DMS79 treated with DMSO at 0.1 percent for 48 hours (cell line): Measurements from ENCODE around the gene CYFIP1.

Experiments used
- DNase-seq: peaks from one replicate; lab custom pipeline; 2025; lab: John Stamatoyannopoulos, UW

CYFIP1 gene

DNA sequence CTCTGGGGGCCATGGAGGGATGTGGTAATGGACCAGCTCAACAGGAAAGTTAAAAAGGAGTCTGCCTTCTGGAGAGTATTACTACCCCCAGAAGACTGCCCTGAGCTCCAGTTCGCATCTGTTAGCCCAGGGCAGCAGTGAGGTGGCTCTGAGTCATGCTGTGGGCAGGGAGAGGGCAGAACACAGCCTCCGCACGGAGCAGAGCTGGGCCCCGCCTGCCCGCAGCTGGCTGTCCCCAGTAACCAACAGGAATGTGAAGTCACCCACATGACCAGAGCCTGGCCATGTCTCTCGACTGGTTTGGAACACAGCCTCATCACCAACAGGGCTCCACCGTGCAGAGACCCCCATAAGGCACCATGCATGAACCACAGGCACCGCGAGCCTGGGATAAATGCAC is 62.1 kb downstream of the CYFIP1 start:
- no peak for DNase-seq

DNA sequence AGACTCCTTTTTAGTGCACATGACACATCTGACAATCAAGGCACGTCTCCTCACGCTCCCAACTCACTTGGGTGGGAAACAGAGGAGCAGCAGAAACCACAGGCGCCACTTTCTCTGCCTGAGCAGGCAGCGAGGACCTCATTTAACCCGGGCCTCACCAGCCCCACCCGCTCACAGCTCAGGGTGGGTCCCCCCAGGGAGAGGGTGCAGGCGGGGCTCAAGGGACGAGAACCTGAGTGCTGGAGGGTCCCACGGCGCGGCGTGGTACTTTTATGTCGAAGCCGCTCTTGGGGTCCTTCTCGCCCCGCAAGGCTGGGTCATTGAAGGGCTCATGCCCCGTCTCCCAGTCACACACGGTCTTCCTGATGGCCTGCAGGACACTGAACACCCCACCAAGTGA is 62.6 kb downstream of the CYFIP1 start:
- no peak for DNase-seq

DNA sequence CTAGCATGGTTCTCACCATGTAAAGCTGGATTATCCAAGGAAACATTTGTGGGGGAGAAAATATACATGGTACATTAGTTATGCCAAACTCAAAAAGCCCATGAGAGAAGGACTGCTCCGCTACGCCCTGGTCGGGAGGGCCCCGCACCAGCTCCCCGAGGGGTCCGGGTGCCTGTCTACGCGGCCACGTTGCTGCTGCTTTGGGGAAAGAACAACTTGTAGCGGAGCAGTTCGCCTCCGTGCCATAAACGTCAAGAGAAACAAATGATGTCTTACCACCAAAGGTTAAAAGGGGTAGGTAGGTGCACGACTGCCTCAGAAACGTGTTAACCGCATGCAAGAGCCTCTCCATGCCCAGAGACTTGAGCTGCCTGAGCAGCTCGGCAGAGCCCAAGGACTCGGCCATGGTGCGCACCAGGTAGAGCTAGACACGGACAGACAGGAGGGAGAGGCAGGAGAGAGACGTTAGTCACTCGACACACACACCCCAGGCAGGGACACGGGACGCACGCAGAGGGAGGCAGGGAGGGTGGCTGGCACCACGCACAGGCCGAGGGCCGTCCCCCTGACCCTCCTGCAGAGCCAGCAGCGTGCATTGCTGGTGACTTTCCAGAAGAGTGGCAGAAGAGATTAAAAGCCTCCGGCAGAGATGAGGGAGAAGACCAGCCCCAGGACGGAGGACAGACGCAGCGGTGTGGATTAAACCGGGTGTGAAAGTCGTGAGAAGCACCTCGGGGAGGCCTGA is 63.4 kb downstream of the CYFIP1 start:
- DNase-seq: no peak

DNA sequence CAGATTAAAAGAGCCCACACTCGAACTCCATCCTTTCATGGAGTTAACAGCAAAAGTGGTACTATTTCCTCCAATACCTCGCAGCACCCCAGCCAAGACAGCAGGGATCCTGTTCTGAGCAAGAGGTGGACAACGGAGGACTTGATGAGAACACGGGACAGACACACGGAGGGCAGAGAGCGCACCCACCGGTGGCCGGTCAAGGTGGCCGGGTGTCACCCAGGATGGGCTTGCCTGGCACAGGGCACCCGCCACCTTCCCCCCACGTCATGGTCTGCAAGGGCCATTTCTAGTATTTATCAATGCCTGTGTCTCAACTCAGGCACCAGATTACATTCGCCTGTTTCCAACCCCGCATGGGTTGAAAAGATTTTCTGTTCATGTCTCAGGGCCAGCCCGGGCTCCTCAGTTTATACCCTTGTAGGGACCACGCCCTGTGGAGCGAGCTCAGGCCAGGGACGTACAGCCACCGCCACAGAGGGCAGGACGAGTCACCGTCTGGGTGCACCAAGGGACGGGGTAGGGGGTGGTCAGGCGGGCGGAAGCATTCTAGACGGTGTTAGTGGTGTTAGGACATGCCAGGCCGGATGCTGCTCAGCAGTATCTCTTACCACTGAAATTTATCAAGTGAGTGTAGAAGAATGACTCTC is 64.2 kb downstream of the CYFIP1 start:
- DNase-seq: no peak

DNA sequence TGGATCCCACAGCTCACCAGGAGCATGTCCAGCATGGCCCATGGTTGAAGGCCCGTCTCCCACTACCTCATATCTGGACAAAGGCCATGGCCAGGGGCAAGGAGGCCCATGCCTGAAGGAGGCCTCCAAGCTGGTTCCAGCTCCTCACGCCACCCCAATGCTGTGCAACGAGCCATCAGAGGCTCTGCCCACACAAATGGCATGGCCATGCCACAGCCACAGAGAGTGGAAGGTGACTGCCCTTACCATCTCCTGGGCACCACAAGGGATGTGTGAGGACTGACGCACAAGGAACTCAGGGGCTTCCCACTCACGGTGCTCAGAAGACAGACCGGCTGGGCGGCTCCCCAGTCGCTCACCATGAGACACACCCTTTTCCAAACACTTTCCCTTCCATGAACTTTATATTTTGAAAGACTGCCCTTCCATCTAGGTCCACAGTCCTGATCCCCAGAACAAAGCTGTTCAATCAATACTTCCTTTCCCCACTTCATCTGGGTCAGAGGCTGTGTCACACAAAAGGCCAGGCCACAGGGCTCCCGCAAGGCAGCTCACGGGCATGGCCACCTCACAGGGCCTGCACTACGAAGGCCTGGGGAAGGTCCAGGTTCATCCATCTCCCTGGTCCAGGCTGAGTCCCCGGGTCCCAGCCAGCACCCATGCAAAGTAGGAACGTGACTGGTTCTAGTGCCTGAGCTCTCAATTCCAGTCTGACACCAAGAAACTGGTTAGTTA is 66.4 kb downstream of the CYFIP1 start:
- no peak for DNase-seq

DNA sequence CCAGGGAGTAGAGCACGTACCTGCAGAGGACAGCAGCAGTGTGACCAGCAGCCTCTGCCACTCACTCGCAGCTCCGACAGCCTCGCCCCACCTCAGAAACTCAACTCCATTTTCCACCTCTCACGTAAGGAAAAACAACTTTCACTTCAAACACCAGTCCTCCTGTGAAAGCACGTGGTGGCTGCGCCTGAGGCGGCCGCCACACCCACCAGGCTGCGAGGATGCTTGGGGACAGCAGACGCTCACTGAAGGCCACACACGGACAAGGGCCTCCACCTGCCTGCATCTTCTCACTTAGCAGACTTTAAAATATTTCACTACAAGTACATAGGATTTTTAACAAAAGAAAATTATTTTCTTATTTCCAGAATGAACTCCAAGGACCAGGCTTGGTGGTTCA is 67.9 kb downstream of the CYFIP1 start:
- no peak for DNase-seq

DNA sequence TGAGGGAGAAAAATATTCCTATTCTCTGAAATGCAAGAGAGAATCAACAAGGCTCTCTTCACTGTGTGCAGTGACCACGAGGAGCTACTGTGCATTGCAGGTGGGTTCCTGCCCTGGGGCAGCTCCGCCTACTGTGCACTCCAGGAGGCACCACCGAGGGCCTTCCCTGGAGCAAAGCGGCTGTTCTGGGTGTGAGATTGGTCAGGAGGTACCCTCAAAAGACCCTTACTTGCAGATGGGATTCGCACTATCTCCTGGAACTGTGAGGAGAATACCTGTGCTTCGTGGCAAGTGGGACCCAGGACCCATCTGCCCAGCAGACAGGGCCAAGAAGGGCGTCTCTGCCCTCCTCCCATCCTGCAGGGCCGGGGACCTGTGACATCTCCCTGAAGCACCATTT is 68.9 kb downstream of the CYFIP1 start:
- DNase-seq: no peak

DNA sequence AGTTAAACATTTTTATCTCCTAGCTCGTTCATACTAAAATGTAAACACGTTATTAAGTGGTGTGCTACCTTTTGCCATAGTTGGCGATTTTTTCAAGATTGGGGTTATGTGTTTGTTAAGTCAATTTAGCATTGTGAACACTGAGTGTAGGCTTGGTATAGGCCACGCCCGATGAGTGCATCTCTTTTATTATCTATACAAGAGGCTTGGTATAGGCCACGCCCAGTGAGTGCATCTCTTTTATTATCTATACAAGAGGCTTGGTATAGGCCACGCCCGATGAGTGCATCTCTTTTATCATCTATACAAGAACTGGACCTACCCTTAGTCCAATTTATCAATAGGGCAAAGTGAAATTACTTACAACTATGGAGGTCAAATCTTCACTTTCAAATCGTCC is 71.3 kb downstream of the CYFIP1 start:
- no peak for DNase-seq

DNA sequence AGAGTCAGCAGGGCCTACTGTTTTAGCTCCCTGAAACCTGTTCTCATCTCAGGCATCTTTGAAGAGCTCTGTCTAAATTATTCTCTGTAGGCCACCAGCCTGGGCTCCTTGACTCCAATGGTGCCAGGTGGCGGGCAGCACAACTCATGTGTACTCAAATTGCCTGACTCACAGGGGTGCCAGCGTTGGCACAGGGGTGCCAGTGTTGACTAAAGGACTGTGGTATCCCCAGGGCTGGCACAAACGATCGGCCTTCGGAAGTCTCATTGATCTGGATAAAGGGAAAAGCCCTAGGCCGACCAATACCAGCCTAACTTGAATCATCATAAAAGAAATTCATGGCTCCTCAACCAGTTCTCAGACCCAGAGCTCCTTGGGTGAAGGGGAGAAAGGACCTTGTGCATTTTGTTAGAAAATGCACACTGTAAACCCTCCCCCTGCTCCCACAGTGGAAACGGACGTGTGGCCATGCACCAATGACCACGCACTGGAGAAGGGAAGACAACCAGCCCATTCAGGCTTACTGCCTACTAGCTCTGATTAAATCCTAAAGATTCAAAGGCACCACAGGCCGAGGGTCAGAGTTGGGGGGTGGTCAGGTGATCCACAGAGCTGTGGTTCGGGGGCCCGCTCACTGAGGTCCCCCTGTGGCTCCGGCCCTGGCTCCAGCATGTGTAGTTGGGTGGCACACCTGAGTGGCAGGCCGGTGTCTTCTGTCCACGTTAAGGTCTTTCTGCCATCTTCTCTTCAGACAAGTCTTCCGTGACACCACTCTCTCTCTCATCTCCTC is 72.8 kb downstream of the CYFIP1 start:
- DNase-seq: no peak

DNA sequence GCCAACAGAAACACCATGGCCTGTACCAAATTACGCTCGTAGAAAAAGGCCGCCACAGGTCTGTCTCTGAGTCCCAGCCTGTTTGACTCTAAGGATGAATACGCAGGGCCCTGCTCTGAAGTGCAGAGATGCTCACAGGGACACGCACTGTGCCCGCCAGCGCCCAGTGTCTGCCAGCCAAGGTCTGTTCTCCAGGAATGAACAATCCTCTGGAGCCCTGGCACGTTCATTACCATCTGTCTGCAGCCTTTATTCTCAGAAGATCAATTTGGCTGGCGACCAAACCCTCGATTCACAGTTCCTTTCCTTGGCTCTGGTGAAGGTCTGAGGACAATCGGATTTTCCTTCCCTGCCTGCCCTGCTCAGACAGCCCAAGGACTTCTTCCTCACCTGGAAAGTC is 75.4 kb downstream of the CYFIP1 start:
- peak; percentile 66 for DNase-seq

DNA sequence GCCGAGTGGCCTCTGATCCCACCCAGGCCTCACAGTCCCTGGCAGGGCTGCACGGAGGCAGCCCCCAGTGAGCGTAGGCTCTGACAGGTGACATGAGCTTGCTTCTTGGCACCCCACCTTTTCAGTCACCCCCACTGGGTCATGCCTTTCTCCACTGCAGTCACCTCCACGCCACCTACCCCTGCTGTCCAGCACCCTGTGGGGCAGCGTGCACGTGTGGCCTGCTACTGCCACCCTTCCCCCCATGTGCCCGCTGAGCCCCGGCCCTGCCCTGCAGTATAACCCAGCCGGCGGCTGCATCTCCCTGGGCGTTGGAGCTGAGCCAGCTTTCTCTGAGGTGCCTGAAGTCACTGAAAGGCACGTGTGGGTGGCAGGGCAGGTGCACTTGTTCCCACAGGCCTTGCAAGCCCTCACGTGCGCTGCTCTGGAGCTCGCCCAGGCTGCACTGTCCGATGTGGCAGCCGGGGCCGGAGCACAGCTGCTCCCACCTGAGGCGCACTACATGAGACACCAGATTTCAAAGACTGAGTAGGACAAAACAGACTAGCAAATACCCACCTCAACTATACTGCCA is 76.1 kb downstream of the CYFIP1 start:
- peak; percentile 46 for DNase-seq

DNA sequence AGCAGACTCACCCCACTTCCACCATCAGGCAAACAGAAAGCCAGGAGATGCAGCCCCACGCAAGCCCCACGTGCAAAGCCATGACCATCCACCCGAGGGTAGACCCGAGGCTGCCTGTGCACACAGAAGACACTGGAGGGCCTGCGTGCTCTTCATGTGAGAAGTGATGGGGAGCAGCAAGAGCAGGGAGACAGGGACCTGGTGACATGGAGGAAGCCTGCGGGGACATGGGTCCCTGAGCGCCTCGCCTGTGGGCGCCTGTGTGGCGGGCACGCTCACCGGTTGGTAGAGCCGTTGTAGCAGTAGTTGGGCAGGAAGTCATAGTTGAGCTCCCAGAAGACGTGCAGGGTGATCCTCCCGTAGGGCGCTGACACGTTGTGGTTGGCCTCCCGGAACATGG is 76.7 kb downstream of the CYFIP1 start:
- DNase-seq: no peak

DNA sequence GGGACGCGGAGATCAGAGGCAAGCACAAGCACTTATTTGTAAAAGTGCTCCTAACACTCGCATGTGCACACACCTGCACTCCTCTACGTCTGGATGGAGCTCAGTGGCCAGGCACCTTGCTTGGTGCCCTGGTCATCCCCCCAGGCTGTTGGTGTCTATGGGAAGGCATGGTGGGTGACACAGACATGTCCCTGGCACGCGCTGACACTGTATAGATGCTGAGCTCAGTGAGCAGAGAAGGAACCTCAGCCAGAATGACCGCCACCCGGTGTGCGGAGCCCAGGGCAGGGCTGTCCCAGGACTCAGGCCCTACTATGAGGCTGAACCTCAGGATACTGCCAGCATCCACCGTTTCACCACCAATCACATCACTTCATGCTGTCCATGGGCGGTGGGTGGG is 77.2 kb downstream of the CYFIP1 start:
- no peak for DNase-seq

DNA sequence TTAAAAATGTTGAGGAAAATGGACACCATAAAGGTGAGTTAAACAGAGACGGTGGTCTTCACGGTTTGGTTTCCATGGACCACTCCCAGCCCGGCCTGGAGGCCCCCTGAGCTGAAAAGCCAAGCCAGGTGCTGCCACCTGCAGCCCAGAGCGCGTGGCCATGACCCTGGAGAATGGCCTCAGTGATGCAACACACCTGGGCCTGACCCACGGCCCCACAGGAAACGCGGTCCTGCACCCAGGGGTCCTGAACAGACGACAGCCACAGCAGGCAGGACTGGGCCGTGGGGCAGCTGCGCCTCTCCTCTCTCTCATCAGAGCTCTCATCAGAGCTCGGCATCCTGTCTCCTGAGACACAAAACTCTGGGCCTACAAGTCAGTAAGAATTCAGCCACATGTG is 77.6 kb downstream of the CYFIP1 start:
- no peak for DNase-seq

DNA sequence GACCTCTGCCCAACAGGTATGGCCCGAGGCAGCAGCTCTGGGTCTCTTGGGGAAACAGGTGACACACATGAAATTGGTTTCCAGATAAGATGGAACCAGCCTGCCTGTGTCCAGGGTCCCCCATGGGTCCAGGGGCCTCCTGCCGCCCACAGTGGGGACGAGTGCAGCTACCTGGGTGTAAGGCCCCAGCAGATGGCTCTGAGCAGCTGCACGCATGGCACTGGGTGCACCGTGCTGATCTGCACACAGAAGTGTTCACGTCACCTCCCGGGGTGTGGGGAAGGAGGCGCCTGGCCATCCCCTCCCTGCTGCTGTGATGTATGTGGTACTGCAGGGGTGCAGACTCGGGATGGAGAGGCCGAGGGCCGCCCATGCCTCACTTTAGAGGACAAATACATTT is 78.1 kb downstream of the CYFIP1 start:
- no peak for DNase-seq

DNA sequence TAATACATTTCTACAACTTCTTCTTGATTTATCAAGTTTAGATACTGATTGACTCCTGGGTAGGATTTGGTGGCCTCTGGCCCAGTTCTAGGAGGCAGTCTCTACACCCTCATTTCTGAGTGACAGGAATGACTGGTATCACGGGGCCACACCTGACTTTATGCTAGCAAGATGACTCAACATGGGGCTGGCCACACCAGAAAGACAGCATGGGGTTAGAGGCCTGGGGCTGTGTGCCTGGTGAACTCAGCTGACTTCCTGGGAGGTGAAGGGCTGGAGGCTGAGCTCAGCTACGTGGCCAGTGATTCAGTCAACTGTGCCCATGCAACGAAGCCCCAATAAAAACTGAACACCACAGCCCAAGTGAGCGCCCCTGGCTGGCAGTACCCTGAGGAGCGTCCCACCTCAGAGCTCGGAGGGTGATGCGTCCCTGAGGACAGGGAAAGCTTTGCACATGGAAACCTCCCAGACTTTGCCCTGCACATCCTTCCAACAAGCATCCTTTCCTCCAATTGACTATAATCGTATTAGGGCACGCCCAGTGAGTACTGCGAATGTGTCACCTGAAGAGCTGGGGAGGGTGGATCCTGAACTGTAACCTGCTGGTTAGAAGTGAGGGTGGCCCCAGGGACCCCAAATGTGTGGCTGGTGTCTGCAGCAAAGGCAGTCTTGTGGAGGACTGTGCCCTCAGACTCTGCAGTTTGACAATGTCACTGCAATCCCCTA is 84.5 kb downstream of the CYFIP1 start:
- no peak for DNase-seq

DNA sequence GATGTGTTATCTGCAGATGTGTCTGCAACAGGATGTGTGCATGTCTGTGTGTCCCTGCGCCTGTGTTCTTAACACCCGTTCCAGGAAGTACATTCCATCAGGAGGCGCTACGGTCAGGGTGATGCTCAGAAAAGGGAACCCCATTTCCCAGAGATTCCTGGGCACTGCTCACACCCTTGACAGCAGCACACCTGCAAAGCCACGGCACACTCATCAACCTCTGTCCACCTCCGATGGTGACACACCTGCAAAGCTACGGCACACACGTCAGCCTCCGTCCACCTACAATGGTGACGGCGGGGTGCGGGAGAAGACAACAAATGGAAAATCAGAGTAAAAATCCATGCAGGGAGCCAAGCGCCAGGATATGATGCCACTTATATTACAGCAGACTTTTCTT is 86.3 kb downstream of the CYFIP1 start:
- no peak for DNase-seq

DNA sequence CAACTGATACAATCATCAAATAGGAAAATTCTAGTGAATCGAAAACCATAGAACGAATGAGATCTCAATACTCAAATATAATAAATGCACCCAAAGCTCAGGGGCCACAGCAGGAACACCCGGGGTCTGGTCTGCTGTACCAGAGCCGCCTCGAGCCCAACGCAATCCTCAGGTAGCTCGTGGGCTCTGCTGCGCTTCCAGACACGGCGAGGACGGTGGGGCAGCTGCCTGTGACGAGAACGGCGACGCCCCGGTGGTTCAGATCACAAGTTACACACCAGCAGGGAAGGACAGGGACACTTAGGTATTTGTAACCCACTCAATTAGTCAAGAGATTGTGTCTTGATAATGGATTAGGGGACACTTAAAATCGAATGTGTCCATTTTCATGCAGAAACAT is 87.1 kb downstream of the CYFIP1 start:
- no peak for DNase-seq

DNA sequence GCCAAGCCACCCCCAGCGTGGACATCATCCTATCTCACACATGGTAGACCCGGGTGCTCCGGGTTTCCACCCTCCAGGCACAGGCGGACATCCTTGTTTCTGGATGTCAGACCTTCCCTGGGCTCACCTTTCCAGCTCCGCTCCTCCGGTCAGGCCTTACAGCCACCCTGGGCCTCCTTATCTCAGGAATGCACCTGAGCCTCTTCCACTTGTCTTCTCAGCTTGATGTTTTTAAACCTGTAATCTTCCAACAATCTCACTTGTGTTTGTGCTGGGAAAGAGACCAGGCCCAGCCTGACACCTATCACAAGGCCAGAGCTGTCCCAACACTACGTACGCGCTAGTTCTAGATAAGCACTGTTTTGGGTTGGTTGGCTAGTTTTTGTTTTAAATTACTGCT is 87.8 kb downstream of the CYFIP1 start:
- DNase-seq: no peak

DNA sequence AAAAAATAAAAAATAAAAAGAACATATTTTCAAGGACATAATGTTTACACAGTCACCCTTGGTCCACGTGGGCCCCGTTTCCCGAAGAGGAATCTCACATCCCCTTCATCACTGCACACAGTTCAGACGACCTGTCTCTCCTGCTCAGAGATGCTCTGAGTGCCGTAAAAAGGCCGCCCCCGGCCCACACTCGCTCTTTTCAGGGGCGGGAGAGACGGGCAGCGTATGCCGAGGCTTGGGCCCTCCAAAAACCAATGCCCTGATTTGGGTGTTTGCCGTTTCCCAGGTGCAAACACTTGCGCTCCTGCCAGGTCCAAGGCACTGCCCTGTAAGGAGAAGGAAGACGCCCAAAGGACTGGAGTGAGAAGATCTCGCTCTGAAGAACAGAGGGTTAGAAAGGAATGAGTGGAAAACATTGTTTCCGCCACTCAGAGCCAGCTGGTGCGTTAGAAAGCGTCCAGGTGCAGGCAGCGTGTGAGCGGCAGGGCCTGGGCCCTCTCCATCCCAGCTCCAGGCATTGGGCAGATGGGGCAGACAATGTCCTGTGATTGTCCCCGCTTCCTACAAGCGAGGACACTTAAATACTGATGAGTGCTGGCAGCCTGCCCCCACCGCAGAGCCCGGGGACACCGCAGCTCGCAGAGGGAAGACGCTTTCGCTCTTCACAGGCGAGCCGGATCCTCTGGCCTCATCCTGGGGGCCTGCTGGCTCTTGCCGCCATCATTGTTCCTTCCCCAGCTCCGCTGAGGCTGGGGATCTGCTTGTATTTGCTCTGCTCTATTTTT is 88.5 kb downstream of the CYFIP1 start:
- DNase-seq: no peak

DNA sequence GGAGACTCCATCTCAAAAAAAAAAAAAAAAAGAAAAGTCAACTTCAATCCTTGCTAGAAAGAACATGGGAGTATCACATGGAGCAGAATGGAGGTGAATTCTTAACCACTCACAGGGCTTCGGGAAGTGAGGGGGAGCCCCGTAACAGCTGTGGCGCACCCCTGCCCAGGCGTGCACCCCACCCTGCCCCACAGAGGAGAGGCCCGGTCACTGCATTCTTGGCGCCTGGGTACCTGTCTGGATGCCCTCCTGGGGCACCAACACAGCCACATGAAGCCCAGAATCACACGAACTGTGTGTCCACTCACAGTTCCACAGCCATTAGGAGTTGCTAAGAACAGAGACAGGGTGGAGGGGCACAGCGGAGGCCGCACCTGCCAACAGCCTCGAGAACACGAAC is 89.9 kb downstream of the CYFIP1 start:
- DNase-seq: no peak
